ENCODE data around the gene COMMD3. TPM values are rescaled to one million over a fixed set of nuclear protein-coding genes. Genes with fewer than 3 reads are reported as not detected.
"Not testable (repeated sequence)": the region's sequence is repeated elsewhere in the genome, so short reads cannot be mapped to it uniquely, and the experiment has no call there.

The COMMD3 gene
- total RNA-seq, 1 experiment from 2014 or later = 69.4 TPM

DNA sequence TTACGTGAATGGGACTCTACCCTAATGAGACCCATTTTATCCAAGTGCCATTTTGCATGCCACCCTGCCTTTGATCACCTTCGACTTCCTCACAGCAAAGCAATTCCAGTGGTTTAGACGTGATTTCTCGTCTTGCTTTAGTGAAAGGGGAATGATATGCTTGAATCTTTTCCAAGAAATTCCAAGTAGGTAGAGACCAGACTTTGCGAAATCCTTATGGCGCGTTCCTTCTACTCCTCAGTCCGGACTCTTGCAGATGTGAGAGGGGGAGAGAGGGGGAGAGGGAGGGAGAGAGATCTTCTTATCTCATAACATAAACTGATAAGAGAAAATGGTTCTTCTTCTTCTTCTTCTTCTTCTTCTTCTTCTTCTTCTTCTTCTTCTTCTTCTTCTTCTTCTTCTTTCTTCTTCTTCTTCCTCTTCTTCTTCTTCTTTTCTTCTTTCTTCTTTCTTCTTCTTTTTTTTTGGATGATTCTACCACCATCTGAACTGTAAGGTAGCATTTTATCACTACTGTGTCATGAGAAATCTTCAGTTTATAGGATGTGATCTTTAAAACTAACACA is 30.0 kb downstream of the COMMD3 start:
- Mint-ChIP-seq H3K27me3 (ENCODE audit: insufficient read depth, unreplicated experiment) (no peaks in the 10 kb centered on the region), H3K4me1 (ENCODE audit: insufficient read depth, unreplicated experiment) (peaks cover 8% of the 10 kb centered on the region), H3K27ac (ENCODE audit: low read depth, unreplicated experiment) (no peak overlapping the region), H3K9me3 (ENCODE audit: unreplicated experiment) (no peaks in the 10 kb centered on the region), H3K36me3 (ENCODE audit: insufficient read depth, unreplicated experiment) (peaks cover 6% of the 10 kb centered on the region), H3K4me3 (ENCODE audit: unreplicated experiment) (no peak overlapping the region)
- BruUV-seq (replicated peaks) = no TSS peak
- no peak for DNase-seq (ENCODE audit: unreplicated experiment)
- ChIA-PET POLR2A (no interaction called here), CTCF (no interaction called here)
- intact Hi-C loops (cut with micrococcal nuclease) = no loop called here
- TF ChIP-seq, protein P1, sequence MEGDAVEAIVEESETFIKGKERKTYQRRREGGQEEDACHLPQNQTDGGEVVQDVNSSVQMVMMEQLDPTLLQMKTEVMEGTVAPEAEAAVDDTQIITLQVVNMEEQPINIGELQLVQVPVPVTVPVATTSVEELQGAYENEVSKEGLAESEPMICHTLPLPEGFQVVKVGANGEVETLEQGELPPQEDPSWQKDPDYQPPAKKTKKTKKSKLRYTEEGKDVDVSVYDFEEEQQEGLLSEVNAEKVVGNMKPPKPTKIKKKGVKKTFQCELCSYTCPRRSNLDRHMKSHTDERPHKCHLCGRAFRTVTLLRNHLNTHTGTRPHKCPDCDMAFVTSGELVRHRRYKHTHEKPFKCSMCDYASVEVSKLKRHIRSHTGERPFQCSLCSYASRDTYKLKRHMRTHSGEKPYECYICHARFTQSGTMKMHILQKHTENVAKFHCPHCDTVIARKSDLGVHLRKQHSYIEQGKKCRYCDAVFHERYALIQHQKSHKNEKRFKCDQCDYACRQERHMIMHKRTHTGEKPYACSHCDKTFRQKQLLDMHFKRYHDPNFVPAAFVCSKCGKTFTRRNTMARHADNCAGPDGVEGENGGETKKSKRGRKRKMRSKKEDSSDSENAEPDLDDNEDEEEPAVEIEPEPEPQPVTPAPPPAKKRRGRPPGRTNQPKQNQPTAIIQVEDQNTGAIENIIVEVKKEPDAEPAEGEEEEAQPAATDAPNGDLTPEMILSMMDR (IDR thresholded peaks at IDR 0.05; ENCODE audit: unreplicated experiment) = no peak

DNA sequence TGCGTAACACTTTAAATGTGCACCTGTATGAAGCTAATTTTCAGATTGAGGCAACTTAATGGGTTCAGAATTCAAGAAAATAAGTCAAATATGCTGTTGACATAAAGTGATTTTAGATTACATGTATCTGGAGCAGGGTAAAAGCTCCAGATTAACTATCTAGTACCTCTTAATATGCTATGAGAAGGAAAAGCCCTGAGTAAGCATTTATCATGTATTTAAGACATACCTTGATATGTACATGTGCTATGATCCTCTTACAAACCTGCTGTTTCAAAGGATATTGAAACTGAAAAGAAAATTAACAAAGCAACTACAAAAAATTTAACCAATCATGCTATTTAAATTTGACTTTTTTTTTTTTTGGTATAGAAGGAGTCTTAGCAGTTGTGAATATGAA is 33.6 kb downstream of the COMMD3 start:
- intact Hi-C loops (cut with micrococcal nuclease) = no loop called here
- Mint-ChIP-seq H3K27ac (ENCODE audit: low read depth, unreplicated experiment) (no peak overlapping the region), H3K36me3 (ENCODE audit: insufficient read depth, unreplicated experiment) (peaks cover 6% of the 10 kb centered on the region), H3K9me3 (ENCODE audit: unreplicated experiment) (no peaks in the 10 kb centered on the region), H3K27me3 (ENCODE audit: insufficient read depth, unreplicated experiment) (no peaks in the 10 kb centered on the region), H3K4me3 (ENCODE audit: unreplicated experiment) (no peak overlapping the region), H3K4me1 (ENCODE audit: insufficient read depth, unreplicated experiment) (no peaks in the 10 kb centered on the region)
- ChIA-PET POLR2A (interaction anchor here (0.8 to 1.3 kb wide), 2 partner anchors 9 to 34 kb away, joined by 4 read pairs; partner anchors contain the start of gene COMMD3), CTCF (no interaction called here)
- TF ChIP-seq, protein P1 (IDR thresholded peaks at IDR 0.05; ENCODE audit: unreplicated experiment) = no peak
- BruUV-seq (replicated peaks) = no TSS peak
- DNase-seq (ENCODE audit: unreplicated experiment) = no peak

DNA sequence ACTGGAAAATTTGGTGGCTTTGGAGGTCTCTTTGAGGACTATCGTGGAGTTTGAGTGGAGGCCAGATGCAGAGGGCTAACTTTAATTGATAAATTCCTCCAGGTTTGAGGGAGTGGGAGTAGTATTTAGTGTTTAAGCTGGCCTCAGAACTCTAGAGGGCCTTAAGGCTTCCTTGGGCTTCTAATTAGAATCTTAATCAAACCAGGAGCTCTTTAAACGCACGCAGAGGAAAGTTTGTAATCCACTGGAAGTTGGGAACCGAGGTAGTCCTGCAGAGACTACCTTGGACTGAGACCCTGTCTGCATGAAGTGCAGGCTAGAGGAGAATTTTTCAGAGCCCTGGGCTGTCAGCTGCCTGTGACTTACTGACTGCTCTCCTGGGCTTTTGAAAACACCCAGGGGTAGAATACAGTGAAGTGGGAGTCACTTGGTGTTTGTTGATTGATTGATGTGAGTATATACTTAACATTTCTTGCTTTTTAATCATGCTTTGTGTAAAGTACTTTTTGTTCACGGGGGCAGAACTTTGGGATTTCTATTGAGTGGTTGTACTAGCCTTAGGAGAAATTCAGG is 35.0 kb downstream of the COMMD3 start:
- ChIA-PET POLR2A (no interaction called here), CTCF (no interaction called here)
- peaks cover 5% of the 10 kb centered on the region for H3K36me3 Mint-ChIP-seq (ENCODE audit: insufficient read depth, unreplicated experiment)
- no peaks in the 10 kb centered on the region for H3K27me3 Mint-ChIP-seq (ENCODE audit: insufficient read depth, unreplicated experiment)
- H3K27ac Mint-ChIP-seq (ENCODE audit: low read depth, unreplicated experiment) = no peak overlapping the region
- no peak overlapping the region for H3K4me3 Mint-ChIP-seq (ENCODE audit: unreplicated experiment)
- no peaks in the 10 kb centered on the region for H3K9me3 Mint-ChIP-seq (ENCODE audit: unreplicated experiment)
- BruUV-seq (replicated peaks) = no TSS peak
- no peak for DNase-seq (ENCODE audit: unreplicated experiment)
- no peaks in the 10 kb centered on the region for H3K4me1 Mint-ChIP-seq (ENCODE audit: insufficient read depth, unreplicated experiment)
- TF ChIP-seq, protein P1 (IDR thresholded peaks at IDR 0.05; ENCODE audit: unreplicated experiment) = no peak
- intact Hi-C loops (cut with micrococcal nuclease) = no loop called here

DNA sequence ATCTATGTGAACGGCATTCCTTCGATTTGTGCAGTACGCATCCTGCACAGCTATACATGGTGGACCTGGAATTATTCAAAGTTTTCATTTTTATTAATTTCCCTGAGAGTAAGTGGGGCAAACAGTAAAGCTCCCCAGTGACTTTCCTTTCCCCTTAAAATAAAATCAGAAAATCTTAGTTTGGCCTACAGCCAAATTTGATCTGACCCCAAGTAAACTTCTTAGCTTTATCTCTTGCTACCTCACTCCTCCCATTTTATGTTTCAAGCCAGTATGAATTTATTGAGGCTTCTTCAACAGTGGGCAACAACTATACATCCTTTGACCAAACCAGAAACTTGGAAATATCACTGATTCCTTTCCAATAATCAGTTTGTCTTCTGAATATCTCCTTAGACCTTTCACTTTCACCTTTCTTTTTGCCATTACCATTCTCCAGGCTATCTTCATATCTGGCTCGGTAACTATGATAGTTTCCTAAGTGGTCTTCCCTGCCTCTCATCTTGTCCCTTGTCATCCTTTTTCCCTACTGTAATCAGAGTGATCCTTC is 40.2 kb downstream of the COMMD3 start:
- Mint-ChIP-seq H3K27me3 (ENCODE audit: insufficient read depth, unreplicated experiment) (no peaks in the 10 kb centered on the region), H3K4me1 (ENCODE audit: insufficient read depth, unreplicated experiment) (peaks cover 5% of the 10 kb centered on the region), H3K9me3 (ENCODE audit: unreplicated experiment) (no peaks in the 10 kb centered on the region), H3K27ac (ENCODE audit: low read depth, unreplicated experiment) (no peak overlapping the region), H3K4me3 (ENCODE audit: unreplicated experiment) (no peak overlapping the region), H3K36me3 (ENCODE audit: insufficient read depth, unreplicated experiment) (no peaks in the 10 kb centered on the region)
- intact Hi-C loops (cut with micrococcal nuclease) = no loop called here
- POLR2A ChIA-PET = no interaction called here
- TF ChIP-seq, protein P1 (IDR thresholded peaks at IDR 0.05; ENCODE audit: unreplicated experiment) = no peak
- DNase-seq (ENCODE audit: unreplicated experiment) = no peak
- CTCF ChIA-PET = no interaction called here
- no TSS peak for BruUV-seq (replicated peaks)

DNA sequence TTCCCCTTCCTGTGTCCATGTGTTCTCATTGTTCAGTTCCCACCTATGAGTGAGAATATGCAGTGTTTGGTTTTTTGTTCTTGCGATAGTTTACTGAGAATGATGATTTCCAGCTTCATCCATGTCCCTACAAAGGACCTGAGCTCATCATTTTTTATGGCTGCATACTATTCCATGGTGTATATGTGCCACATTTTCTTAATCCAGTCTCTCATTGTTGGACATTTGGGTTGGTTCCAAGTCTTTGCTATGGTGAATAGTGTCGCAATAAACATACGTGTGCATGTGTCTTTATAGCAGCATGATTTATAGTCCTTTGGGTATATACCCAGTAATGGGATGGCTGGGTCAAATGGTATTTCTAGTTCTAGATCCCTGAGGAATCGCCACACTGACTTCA is 41.6 kb downstream of the COMMD3 start:
- H3K4me1 Mint-ChIP-seq (ENCODE audit: insufficient read depth, unreplicated experiment); H3K4me3 Mint-ChIP-seq (ENCODE audit: unreplicated experiment); BruUV-seq (replicated peaks); H3K27me3 Mint-ChIP-seq (ENCODE audit: insufficient read depth, unreplicated experiment); intact Hi-C loops (cut with micrococcal nuclease); H3K9me3 Mint-ChIP-seq (ENCODE audit: unreplicated experiment); H3K27ac Mint-ChIP-seq (ENCODE audit: low read depth, unreplicated experiment); POLR2A ChIA-PET; CTCF ChIA-PET; DNase-seq (ENCODE audit: unreplicated experiment); H3K36me3 Mint-ChIP-seq (ENCODE audit: insufficient read depth, unreplicated experiment): not testable (repeated sequence)

Data from MCF 10A (cell line).